Suppressor macrophage (primary cell): ENCODE measurements around the gene DDX39B.
"Not testable (repeated sequence)": the region's sequence is repeated elsewhere in the genome, so short reads cannot be mapped to it uniquely, and the experiment has no call there.

Experiments used
- DNase-seq, 4 experiments: peaks; one replicate each; pipeline ENCODE4 v3.0.0-alpha.2; 2020 to 2022

DDX39B gene

GRCh38 chr6:31528821-31529328, 12.9 kb downstream of the DDX39B start, which contains the start of gene MCCD1:
Gene MCCD1 (plus strand): TSS chr6:31528962. CDS start chr6:31529015, 53 bp downstream.
- DNase-seq, result no peak

GRCh38 chr6:31528307-31528777, 13.5 kb downstream of the DDX39B start:
- DNase-seq, result no peak

GRCh38 chr6:31525932-31526591, 15.7 kb downstream of the DDX39B start:
- DNase-seq, result no peak

GRCh38 chr6:31525553-31525931, 16.3 kb downstream of the DDX39B start:
- no peak for DNase-seq

- no peak for DNase-seq
These were observed 20.0 kb downstream of the DDX39B start for GRCh38 chr6:31521835-31522234.

GRCh38 chr6:31513456-31514165, 28.2 kb downstream of the DDX39B start:
- DNase-seq, result no peak

- DNase-seq, result no peak
These were observed 31.8 kb downstream of the DDX39B start for GRCh38 chr6:31510007-31510406.

GRCh38 chr6:31509036-31509435, 32.8 kb downstream of the DDX39B start:
- DNase-seq, result not testable (repeated sequence)

GRCh38 chr6:31502586-31502985, 39.2 kb downstream of the DDX39B start:
- peak in 3 of 4 experiments; percentile 15 to 60 (median 57) for DNase-seq

GRCh38 chr6:31499648-31500047, 42.2 kb downstream of the DDX39B start:
- DNase-seq, result not testable (repeated sequence)

GRCh38 chr6:31498748-31499147, 43.1 kb downstream of the DDX39B start:
- peak in 3 of 4 experiments; percentile 18 to 54 (median 18) for DNase-seq

- DNase-seq, result peak; percentile 64 to 79 (median 72)
These were observed 44.0 kb downstream of the DDX39B start, which contains the start of gene MICB for GRCh38 chr6:31497531-31498476. Gene MICB (plus strand): TSS chr6:31498145. CDS start chr6:31498194, 49 bp downstream.

GRCh38 chr6:31496826-31497225, 45.0 kb downstream of the DDX39B start:
- not testable (repeated sequence) for DNase-seq

GRCh38 chr6:31495580-31495979, 46.2 kb downstream of the DDX39B start:
- peak in 2 of 4 experiments; percentile 10 to 29 for DNase-seq

- peak; percentile 83 to 95 (median 88) for DNase-seq
These were observed 47.7 kb downstream of the DDX39B start for GRCh38 chr6:31493875-31494694.

- not testable (repeated sequence) for DNase-seq
These were observed 48.3 kb downstream of the DDX39B start for GRCh38 chr6:31493550-31493874.

- DNase-seq, result peak in 1 of 4 experiments; percentile 12
These were observed 51.5 kb downstream of the DDX39B start for GRCh38 chr6:31490115-31490873.

GRCh38 chr6:31489086-31489485, 52.7 kb downstream of the DDX39B start:
- DNase-seq, result no peak

- not testable (repeated sequence) for DNase-seq
These were observed 54.1 kb downstream of the DDX39B start for GRCh38 chr6:31487674-31488073.

- DNase-seq, result not testable (repeated sequence)
These were observed 55.6 kb downstream of the DDX39B start for GRCh38 chr6:31486065-31486837.
